ENCODE results near the gene PIP4K2A.
A peak's percentile ranks its signal among the peaks of the same experiment; 100 is the strongest.
"Not testable (repeated sequence)": the region's sequence is repeated elsewhere in the genome, so short reads cannot be mapped to it uniquely, and the experiment has no call there.

Gene PIP4K2A

DNA sequence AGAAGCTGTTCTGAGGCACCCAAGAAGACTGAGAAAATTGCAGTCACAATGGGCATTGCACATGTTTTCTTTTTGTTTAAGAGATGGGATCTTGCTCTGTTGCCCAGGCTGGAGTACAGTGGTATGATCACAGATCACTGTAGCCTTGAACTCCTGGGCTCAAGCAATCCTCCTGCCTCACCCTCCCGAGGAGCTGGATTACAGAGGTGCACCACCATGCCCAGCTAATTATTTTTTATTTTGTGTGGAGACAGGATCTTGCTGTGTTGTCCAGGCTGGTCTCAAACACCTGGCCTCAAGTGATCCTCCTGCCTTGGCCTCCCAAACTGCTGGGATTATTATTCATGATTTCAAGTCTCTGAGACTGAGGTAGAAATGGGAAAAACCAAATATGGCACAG, 168.7 kb downstream of the PIP4K2A start:
- DNase-seq: no peak

DNA sequence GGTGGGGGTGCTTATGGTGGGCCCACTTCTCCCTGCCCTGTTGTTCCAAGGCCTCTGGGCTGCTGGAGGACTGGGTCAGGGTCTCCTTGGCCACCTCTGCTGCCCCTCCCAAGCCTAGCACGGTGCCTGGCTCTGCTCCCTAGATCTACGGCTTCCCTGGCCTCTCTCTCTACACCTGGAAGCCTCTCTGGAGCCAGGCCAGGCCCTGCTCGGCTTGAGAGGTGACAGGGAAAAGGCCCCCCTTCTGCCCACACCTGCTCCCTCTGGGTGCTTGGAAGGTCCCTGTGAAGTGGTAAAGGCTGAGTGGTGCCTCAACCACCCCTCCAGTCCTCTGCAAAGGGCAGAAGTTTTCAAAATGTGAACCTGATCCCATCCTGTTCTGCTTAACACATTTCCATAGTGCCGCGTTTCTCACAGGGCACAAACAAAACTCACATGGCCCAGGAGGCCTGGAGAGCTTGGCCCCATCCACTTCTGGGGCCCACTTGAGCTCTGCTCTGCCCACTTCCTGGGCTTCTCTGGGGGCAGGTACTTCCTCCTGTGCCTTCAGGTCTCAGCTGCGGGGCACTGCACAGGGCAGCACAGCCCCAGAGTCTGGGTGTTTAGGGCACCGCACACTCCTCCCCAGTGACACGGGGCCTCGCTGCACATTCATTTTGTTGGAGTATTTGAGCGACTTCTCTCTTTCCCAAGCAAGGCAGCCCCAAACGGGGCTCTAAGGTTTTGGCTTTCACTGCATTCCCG, 169.9 kb downstream of the PIP4K2A start:
- no peak for DNase-seq

DNA sequence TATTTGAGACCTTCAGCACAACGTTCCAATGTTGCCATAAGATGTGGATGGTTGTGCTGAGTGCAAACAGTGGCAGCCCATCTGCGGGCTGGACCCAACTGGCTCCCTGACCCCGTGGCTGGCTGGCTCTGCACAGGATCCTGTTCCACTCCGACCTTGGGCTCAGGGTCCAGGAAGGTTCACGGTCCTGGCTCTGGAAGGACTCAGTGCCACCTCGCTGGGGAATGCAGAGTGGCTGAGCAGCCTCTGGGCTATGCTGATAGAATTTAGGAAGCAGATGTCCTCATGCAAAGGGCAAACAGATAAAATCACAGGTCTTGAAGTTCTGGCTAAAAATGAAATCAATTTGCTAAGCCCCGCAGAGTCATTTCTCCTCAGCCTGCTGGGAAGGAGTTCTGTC, 171.6 kb downstream of the PIP4K2A start:
- no peak for DNase-seq

DNA sequence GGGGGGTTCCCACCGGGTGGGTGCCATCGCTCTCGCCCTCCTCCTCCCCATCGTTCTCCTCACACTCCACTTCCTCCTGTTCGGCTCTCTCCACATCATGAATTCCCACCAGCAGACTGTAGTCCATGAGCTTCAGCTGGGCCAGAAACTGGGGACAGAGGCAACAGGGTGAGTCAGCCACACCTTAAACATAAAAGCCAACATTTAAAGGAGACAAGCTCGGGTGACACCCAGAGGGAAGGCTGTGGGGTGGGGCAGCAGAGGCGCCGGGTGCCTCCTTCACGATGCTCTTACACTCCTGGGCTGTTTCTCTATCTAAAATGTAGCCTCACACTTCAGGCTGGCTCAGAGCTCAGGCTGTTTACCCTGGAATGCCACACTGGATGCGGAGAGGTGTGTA, 172.5 kb downstream of the PIP4K2A start:
- no peak for DNase-seq

DNA sequence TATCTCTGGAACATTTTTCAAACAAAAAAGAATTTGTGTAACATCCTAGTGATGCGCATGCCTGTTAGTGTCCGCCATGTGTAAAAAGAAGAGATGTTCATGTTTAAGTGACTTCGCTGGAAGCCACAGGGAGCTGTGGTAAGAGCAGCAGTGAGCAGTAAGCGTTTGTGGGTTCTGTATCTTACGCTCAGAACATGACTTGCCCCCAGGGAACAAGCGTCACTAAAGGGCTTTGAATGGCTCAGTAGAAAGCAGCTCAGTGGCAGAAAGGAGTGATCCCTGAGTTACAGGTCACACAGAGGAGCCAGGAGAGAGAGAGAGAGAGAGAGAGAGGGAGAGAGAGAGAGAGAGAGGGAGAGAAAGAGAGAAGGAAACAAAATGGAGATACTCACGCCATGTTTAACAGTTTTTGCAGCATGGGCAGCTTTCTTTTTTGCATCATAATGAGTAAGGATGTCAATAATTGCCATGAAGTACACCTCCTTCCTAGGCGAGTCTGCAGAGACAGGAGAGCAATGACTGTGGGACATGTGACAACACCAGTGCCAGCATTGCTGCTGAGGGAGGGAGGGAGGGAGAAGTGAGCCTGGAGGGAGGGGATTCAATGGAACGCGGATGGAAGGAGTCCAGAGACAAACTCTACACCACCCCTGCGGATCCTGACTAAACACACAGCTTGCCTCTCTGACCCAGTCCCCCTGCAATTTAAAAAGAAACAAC, 174.6 kb downstream of the PIP4K2A start:
- no peak for DNase-seq

DNA sequence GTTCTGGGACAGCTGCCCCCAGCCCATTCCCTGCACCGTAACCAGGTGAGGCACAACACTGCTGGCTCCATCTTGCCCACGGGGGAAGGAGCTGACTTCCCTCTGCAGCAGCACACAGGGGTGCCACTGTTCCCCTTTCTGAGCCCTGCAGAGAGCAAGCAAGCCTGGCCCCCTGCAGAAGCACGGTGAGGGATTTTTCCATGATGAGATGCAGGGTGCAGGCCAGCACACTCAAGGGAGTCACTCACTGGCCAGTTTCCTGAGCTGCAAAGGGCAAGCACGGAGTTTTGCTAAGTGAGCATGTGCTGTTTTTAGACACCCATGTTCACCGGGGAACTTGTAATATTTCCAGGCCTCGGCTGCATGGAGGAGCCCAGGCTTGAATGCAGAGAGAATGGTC, 176.6 kb downstream of the PIP4K2A start:
- no peak for DNase-seq

DNA sequence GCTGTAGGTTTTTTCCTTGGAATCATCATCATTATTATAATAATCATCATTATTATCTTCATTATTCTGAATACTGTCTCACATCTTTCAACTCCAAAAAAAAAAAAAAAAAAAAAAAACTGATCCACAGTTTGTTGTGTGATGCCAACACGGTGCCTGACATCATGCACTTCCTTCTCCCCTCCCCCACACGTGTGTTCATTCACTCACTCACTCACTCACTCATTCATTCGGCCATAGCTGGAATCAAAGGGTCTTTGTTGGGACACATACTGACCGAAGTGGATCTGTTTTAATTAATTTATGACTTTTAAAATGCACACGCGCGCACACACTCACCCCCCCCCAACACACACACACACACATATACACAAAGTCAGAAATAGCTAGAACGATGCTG, 177.8 kb downstream of the PIP4K2A start:
- no peak for DNase-seq

DNA sequence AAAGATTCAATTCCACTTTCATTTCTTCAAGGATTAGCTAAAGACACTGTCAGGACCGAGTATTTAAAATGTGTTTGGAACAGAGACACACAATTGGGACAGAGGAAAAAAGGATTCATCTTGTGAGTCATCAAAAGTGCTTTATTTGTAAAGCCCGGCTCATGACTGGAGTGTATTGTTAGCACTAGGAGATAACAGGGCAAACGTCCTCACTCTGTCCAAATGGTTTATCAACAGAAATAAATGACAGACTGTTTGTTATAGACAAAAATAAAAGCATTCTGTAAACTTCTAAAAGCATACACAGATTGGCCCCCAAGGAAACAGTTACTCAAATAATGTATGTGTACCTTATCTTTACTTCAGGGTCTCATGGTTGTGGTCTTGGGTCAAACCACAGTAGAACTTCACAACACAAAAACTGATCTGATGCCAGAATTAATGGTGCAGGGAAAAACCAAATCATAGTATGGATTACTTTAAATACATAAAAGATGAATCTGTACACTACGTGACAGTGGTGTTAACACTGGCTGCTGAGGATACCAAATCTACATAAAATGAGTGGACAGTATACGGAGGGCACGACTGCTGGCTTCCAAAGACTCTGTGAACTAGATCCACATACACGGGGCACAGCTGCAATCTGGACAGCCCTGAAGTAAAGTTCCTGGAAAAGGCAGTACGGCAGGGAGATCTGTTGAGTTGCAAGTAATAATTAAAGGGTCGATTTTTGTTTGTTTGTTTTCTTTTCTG, 179.4 kb downstream of the PIP4K2A start:
- DNase-seq: no peak

DNA sequence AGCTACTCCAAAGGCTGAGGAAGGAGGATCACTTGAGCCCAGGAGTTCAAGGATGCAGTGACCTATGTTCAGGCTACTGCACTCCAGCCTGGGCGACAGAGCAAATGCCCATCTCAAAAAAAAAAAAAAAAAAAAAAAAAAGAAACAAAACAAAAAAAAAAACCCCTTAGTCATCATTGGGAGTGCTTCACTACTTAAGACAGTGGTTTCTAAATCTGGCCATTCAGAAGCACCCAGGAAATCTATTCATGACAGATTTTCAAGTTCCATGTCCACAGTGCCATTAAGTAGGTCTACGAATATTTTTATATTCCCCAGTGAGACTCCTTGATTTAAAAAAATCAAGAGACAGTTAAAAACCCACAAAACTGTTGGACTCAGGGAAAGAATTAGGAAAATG, 182.9 kb downstream of the PIP4K2A start:
- no peak for DNase-seq

DNA sequence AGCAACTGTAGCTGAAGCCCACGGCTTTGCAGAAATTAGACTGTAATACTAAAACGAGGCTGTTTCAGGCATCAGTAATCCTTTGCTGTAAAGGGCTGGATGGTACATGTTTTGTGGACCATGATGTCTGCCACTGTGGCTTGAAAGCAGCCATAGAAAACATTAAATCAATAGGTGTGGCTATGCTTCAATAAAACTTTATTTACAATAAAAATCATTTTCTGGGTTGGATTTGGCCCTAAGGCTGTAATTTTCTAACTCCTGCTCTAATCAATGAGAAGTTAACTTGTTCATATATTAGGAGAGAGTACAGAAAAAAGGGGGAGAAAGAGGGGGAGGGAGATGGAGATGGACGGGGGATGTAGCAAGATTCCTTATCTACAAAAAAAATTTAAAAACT, 183.4 kb downstream of the PIP4K2A start:
- no peak for DNase-seq

DNA sequence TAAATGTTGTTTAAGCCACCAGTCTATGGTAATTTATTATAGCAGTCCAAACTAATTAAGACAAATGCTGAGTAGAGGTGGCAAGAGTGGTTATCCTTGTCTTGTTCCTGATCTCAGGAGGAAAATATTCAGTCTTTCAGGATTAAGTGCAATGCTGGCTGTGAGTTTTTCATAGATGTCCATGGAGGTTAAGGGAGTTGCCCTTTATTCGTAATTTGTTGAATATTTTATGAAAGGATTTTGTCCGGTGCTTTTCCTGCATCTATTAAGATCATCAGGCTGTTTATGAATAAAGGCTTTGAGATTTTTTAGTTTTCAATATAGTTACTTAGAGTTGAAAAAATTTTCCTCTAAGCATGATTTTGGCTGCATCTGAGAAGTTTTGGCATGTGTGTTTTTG, 186.9 kb downstream of the PIP4K2A start:
- no peak for DNase-seq

DNA sequence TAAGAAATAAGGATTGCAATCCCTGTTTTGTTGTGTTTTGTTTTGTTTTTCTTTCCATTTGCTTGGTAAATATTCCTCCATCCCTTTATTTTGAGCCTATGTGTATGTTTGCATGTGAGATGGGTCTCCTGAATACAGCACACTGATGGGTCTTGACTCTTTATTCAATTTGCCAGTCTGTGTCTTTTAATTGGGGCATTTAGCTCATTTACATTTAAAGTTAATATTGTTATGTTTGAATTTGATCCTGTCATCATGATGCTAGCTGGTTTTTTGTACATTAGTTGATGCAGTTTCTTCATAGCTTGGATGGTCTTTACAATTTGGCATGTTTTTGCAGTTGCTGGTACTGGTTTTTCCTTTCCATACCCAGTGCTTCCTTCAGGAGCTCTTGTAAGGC, 190.0 kb downstream of the PIP4K2A start:
- not testable (repeated sequence) for DNase-seq

DNA sequence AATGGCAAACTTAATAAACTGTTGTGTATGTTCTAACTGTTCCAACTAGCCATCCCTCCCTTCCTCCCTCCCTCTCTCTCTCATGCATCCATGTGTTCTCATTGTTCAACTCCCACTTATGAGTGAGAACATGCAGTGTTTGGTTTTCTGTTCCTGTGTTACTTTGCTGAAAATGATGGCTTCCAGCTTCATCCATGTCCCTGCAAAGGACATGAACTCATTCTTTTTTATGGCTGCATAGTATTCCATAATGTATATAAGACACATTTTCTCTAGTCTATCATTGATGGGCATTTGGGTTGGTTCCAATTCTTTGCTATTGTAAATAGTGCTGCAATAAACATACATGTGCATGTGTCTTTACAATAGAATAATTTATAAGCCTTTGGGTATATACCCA, 193.7 kb downstream of the PIP4K2A start:
- not testable (repeated sequence) for DNase-seq

DNA sequence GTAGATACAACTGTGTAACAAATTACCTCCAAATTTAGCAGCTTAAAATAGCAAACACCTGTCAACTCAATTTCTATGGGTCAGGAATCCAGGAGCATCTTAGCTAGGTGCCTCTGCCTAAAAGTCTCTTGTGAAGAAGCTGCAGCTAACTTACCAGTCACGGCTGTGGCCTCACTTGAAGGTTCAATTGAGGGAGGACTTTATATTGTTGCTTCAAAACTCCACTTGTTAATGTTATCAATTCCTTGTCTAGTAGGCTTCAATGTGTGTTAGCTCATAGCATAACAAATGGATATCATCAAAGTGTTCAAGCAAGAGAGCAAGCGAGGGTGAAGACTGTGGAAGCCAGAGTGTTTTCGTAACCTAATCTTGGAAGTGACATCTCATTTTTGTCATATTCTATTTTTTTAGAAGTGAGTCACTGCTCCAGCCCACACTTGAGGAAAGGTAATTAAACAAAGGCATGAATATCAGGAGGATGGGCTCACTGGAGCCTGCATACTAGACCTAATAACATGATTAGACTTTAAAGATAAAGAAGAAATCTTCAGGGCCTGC, 196.1 kb downstream of the PIP4K2A start:
- no peak for DNase-seq

DNA sequence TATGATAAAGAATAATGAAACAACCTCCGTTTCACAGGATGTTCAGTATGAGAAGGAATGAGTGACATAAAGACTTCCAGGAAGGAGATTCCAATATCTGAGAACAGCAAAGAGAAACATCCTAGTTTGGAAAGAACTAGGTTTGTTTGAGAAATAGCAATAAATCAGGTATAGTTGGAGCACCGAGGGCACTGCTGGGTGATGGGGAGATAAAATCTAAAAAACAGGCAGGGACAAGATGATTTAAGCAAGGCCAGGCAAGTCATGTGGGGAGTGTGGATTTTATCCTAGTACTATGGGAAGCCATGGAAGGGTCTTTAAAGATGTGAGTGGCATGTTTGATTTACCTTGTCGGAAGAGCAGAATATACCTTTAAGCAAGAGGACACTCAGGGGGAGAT, 199.4 kb downstream of the PIP4K2A start:
- no peak for DNase-seq

DNA sequence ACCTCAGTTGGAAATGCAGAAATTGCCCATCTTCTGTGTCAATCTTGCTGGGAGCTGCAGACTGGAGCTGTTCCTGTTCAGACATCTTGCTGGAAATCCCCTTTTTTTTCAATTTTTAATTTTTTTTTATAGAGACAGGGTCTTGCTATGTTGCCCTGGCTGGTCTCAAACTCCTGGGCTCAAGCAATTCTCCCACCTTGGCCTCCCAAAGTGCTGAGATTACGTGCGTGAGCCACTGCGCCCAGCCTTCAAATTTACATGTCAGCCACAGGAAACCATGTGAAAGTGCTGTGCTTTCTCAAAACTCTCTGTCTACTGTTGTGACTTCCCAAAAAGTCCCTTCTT, 200.0 kb downstream of the PIP4K2A start:
- not testable (repeated sequence) for DNase-seq

DNA sequence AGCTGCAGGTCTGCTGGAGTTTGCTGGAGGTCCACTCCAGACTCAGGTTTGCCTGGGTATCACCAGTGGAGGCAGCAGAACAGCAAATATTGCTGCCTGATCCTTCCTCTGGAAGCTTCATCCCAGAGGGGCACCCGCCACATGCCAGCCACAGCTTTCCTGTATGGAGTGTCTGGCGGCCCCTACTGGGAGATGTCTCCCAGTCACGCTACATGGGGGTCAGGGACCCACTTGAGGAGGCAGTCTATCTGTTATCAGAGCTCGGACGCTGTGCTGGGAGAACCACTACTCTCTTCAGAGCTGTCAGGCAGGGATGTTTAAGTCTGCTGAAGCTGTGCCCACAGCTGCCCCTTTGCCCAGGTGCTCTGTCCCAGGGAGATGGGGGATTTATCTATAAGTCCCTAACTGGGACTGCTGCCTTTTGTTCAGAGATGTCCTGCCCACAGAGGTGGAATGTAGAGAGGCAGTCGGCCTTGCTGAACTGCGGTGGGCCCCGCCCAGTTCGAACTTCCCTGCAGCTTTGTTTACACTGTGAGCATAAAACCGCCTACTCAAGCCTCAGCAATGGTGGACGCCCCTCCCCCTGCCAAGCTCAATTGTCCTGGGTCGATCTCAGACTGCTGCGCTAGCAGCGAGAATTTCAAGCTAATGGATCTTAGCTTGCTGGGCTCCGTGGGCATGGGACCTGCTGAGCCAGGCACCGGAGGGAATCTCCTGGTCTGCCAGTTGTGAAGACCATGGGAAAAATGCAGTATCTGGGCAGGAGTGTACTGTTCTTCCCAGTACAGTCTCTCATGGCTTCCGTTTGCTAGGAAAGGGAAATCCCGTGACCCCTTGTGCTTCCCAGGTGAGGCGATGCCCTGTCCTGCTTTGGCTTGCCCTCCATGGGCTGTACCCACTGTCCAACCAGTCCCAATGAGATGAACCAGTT, 200.6 kb downstream of the PIP4K2A start:
- DNase-seq: peak; percentile 5

DNA sequence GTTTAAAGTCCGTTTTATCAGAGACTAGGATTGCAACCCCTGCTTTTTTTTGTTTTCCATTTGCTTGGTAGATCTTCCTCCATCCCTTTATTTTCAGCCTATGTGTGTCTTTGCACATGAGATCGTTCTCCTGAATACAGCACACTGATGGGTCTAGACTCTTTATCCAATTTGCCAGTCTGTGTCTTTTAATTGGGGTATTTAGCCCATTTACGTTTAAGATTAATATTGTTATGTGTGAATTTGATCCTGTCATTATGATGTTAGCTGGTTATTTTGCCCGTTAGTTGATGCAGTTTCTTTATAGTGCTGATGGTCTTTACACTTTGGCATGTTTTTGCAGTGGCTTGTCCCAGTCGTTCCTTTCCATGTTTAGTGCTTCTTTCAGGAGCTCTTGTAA, 202.4 kb downstream of the PIP4K2A start:
- DNase-seq: not testable (repeated sequence)

DNA sequence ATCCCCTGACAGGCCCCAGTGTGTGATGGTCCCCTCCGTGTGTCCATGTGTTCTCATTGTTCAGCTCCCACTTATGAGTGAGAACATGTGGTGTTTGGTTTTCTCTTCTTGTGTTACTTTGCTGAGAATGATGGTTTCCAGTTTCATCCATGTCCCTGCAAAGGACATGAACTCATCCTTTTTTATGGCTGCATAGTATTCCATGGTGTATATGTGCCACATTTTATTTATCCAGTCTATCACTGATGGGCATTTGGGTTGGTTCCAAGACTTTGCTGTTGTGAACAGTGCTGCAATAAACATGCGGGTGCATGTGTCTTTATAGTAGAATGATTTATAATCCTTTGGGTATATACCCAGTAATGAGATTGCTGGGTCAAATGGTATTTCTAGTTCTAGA, 206.2 kb downstream of the PIP4K2A start:
- not testable (repeated sequence) for DNase-seq

DNA sequence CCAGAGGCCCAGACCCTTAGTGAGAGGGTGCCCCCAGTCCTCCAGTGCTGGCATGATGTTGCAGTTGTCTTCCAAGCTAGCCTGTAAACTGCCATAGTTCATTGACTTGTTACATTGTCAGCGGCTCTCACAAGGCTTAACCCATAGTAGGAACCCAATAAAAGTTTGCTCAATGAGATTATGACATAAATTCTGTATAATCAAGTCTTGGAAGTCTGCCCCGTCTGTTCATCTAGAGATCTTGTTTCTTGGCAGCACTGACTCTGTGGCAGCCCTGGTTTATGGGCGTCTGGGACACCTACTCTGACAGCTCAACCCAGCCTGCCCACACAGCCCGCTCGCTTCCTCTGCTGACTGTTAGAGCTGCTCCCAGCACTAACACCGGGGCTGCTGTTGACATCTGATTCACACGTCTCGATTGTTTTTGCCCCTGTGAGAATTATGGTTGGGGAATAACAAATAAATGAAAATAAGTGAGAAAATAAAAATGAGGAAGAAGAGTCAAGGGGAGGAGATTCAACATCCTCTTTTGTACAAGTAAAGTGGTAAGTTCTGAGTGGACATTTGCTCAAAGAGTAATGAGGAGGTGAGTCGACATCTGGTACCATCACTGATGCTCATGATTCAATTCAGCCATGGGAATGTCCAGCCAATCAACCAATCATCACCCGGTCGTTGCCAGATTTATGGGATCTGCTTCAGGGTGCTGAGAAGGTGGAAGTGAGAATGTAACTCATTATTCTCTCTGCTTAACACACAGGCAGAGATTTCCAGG, 208.3 kb downstream of the PIP4K2A start:
- no peak for DNase-seq

DNA sequence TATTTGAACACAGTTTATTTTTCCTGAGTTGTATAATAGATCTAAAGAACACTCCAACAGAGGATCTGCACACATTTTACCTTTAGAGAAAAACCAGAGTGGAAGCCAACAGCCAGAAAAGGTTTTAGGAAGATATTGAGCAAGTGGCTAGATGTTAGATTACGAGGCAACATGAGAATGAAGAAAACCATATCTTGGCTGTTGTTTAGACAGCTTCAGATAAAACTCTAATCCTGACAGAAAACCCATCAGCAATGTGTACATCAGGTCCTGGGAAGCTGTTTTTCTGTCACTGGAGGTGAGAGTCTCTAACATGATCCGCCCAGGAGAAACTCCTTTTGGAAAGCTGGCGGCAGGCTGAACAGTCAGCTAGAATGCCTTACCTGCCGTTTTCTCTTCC, 209.6 kb downstream of the PIP4K2A start:
- DNase-seq: no peak

Measured in NCI-H774 (cell line).